RWPE2 (cell line): ENCODE measurements around the gene LRFN2.

Experiments used
- ATAC-seq: fragments of 200-7000 bp; cut with Tn5 transposase; 3 replicates; pipeline ENCODE4 v1.9.1; 2021; ENCODE audit warnings: low read depth
- DNase-seq: peaks from one replicate; pipeline ENCODE4 v3.0.0-alpha.2; 2020; ENCODE audit warnings: low spot score
- H3K27ac ChIP-seq: fragments of 450-650 bp; 2 replicates; pipeline ENCODE4 v1.5.1; 2017; ENCODE audit warnings: mild to moderate bottlenecking; ENCODE audit not compliant: poor library complexity, severe bottlenecking
- H3K27me3 ChIP-seq: fragments of 250-450 bp; sonication (Bioruptor Pico); 2 replicates; pipeline ENCODE4 v1.5.1; 2021; ENCODE audit warnings: mild to moderate bottlenecking, moderate library complexity; ENCODE audit not compliant: insufficient read depth, poor library complexity, severe bottlenecking
- H3K36me3 ChIP-seq: fragments of 250-450 bp; sonication (Bioruptor Pico); 2 replicates; pipeline ENCODE4 v1.5.1; 2020; ENCODE audit warnings: low read depth, mild to moderate bottlenecking, moderate library complexity
- H3K4me1 ChIP-seq: fragments of 250-450 bp; sonication (Bioruptor Pico); 2 replicates; pipeline ENCODE4 v1.5.1; 2021; ENCODE audit warnings: mild to moderate bottlenecking, moderate library complexity; ENCODE audit not compliant: insufficient read depth, poor library complexity, severe bottlenecking
- H3K4me3 ChIP-seq: fragments of 250-450 bp; sonication (Bioruptor Pico); 2 replicates; pipeline ENCODE4 v1.5.1; 2021; ENCODE audit warnings: mild to moderate bottlenecking, moderate library complexity; ENCODE audit not compliant: severe bottlenecking
- H3K9me3 ChIP-seq: fragments of 250-450 bp; sonication (Bioruptor Pico); 2 replicates; pipeline ENCODE4 v1.5.1; 2021; ENCODE audit warnings: mild to moderate bottlenecking, moderate library complexity; ENCODE audit not compliant: severe bottlenecking
- TF ChIP-seq, protein P1 (sequence below): fragments of 450-650 bp; IDR thresholded peaks from one replicate; pipeline ENCODE4 v1.5.1; 2017; ENCODE audit warnings: mild to moderate bottlenecking, moderate library complexity; ENCODE audit not compliant: poor library complexity, severe bottlenecking

LRFN2 gene

DNA sequence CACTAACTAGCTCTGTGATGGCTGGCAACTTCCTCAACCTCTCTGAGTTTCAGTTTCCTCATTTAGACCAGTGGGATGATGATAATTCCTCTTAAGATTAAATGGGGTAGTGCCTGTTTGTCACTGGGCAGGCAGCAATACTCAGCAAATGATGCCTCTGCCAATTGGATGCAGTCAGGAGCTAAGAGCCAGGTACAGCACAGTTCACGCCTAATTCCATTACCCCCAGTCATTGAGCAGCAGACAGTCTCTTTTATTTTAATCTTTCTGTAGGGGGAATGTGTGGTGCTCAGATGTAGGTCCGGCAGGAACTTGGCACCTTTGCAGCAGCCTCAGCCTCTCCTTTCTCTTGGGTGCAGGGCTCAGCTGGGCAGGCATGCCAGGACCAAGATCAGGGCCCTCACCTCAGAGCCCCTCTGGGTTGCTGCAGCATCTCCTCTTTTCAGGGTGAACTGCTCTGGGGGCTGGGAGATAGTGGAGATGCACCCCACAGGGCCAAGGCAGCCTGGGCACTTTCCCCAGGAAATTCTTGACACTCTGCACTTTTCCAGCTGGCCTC, 243.8 kb downstream of the LRFN2 start:
- Histone ChIP-seq H3K9me3 (no peaks in the 10 kb centered on the region), H3K36me3 (no peaks in the 10 kb centered on the region), H3K27ac (no peak overlapping the region), H3K4me1 (no peaks in the 10 kb centered on the region), H3K27me3 (no peaks in the 10 kb centered on the region), H3K4me3 (no peak overlapping the region)
- ATAC-seq (no peak), DNase-seq (no peak)
- TF ChIP-seq, protein P1, sequence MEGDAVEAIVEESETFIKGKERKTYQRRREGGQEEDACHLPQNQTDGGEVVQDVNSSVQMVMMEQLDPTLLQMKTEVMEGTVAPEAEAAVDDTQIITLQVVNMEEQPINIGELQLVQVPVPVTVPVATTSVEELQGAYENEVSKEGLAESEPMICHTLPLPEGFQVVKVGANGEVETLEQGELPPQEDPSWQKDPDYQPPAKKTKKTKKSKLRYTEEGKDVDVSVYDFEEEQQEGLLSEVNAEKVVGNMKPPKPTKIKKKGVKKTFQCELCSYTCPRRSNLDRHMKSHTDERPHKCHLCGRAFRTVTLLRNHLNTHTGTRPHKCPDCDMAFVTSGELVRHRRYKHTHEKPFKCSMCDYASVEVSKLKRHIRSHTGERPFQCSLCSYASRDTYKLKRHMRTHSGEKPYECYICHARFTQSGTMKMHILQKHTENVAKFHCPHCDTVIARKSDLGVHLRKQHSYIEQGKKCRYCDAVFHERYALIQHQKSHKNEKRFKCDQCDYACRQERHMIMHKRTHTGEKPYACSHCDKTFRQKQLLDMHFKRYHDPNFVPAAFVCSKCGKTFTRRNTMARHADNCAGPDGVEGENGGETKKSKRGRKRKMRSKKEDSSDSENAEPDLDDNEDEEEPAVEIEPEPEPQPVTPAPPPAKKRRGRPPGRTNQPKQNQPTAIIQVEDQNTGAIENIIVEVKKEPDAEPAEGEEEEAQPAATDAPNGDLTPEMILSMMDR, result no peak

GRCh38 chr6:40342723-40343122, 244.4 kb downstream of the LRFN2 start:
- TF ChIP-seq, protein P1, result no peak
- H3K36me3 ChIP-seq, result no peaks in the 10 kb centered on the region
- DNase-seq, result no peak
- H3K27ac ChIP-seq, result no peak overlapping the region
- no peak for ATAC-seq
- no peak overlapping the region for H3K4me3 ChIP-seq
- H3K27me3 ChIP-seq, result no peaks in the 10 kb centered on the region
- H3K9me3 ChIP-seq, result no peaks in the 10 kb centered on the region
- H3K4me1 ChIP-seq, result no peaks in the 10 kb centered on the region

DNA sequence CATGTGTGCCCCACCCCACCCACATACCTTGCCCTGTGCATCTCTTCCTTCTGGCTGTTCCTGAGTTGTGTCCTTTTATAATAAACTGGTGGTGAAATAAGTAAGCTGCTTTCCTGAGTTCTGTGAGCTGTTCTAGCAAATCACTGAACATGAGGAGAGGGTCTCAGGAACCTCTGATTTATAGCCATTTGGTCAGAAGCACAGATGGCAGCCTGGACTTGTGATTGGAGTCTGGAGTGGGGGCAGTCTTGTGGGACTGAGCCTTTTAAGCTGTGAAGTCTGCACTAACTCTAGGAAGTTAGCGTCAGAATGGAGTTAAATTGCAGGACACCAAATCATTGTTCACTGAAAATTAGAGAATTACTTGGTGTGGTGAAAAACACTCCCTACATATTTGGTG, 245.4 kb downstream of the LRFN2 start:
- TF ChIP-seq, protein P1, result no peak

More for the DNA sequence above, 245.4 kb downstream of the LRFN2 start:
- no peak for DNase-seq
- H3K27ac ChIP-seq, result no peak overlapping the region
- no peak for ATAC-seq
- no peaks in the 10 kb centered on the region for H3K27me3 ChIP-seq
- no peak overlapping the region for H3K4me3 ChIP-seq
- H3K9me3 ChIP-seq, result no peaks in the 10 kb centered on the region
- no peaks in the 10 kb centered on the region for H3K4me1 ChIP-seq
- no peaks in the 10 kb centered on the region for H3K36me3 ChIP-seq
